NB4 (cell line): ENCODE data around the gene TRMT11.

Experiments
- CTCF ChIP-seq: IDR thresholded peaks from one replicate; pipeline ENCODE4 v1.5.1; 2012; ENCODE audit warnings: low read depth, low read length
- POLR2A ChIP-seq: IDR thresholded peaks from 2 replicates; pipeline ENCODE4 v1.6.1; 2011; ENCODE audit warnings: mild to moderate bottlenecking; ENCODE audit not compliant: insufficient read length; ENCODE audit errors: extremely low read depth
- TF ChIP-seq, protein P1 (sequence below): IDR thresholded peaks from 2 replicates; pipeline ENCODE4 v1.6.1; 2011; ENCODE audit warnings: low read depth, low read length

- TF ChIP-seq CTCF (no peak), POLR2A (no peak)
- TF ChIP-seq, protein P1, sequence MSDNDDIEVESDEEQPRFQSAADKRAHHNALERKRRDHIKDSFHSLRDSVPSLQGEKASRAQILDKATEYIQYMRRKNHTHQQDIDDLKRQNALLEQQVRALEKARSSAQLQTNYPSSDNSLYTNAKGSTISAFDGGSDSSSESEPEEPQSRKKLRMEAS: no peak
These were observed 8.5 kb downstream of the TRMT11 start for GRCh38 chr6:125994670-125995488.
